Keratinocyte (primary cell): ENCODE data around the gene XRN2. TPM values are rescaled to one million over a fixed set of nuclear protein-coding genes. Genes with fewer than 3 reads are reported as not detected.

ENCODE experiments used
- DNase-seq: peaks from one replicate; pipeline ENCODE4 v3.0.0-alpha.2; 2011; ENCODE audit warnings: low read depth, missing footprints, low spot score
- FAIRE-seq: peaks from 2 replicates; lab custom pipeline; 2011; peaks lifted over from hg19 to GRCh38; lab: Jason Lieb, UNC
- H2AFZ ChIP-seq: 2 replicates; pipeline ENCODE4 v1.6.0; 2012; ENCODE audit warnings: low read length, control low read depth, inconsistent platforms; ENCODE audit not compliant: control insufficient read depth
- H3K27ac ChIP-seq: 2 replicates; pipeline ENCODE4 v1.5.1; 2011; ENCODE audit warnings: low read length; ENCODE audit not compliant: control insufficient read depth, insufficient read depth
- H3K27me3 ChIP-seq: 3 replicates; pipeline ENCODE4 v1.6.0; 2011; ENCODE audit warnings: low read length; ENCODE audit not compliant: control insufficient read depth, insufficient read depth; ENCODE audit errors: extremely low read depth
- H3K36me3 ChIP-seq, 2 experiments: 2 replicates in 1 of 2; 3 replicates in 1 of 2; pipeline ENCODE4 v1.5.1; 2011; ENCODE audit warnings: low read length in 2 of 2, mild to moderate bottlenecking in 1 of 2; ENCODE audit not compliant: control insufficient read depth in 2 of 2, insufficient read depth in 2 of 2; ENCODE audit errors: extremely low read depth in 1 of 2
- H3K4me1 ChIP-seq: 3 replicates; pipeline ENCODE4 v1.5.1; 2011; ENCODE audit warnings: low read length; ENCODE audit not compliant: control insufficient read depth, insufficient read depth; ENCODE audit errors: extremely low read depth
- H3K4me2 ChIP-seq: 3 replicates; pipeline ENCODE4 v1.6.0; 2011; ENCODE audit warnings: low read depth, low read length; ENCODE audit not compliant: control insufficient read depth, insufficient read depth; ENCODE audit errors: extremely low read depth
- H3K4me3 ChIP-seq, 3 experiments: fragments of 200-600 bp in 1 of 3; sonication (generic) in 1 of 3; 2 replicates in 2 of 3; 3 replicates in 1 of 3; pipeline ENCODE4 v1.5.1; 2011 to 2016; ENCODE audit warnings: low read length in 3 of 3, mild to moderate bottlenecking in 3 of 3, control low read depth in 2 of 3, inconsistent platforms in 1 of 3, low read depth in 1 of 3, mixed read lengths in 1 of 3, mixed run types in 1 of 3, moderate library complexity in 1 of 3; ENCODE audit not compliant: control insufficient read depth in 2 of 3, insufficient read depth in 2 of 3; ENCODE audit errors: extremely low read depth in 1 of 3
- H3K79me2 ChIP-seq: 2 replicates; pipeline ENCODE4 v1.6.0; 2012; ENCODE audit warnings: low read length; ENCODE audit not compliant: control insufficient read depth, insufficient read depth
- H3K9ac ChIP-seq: 3 replicates; pipeline ENCODE4 v1.6.0; 2011; ENCODE audit warnings: low read length; ENCODE audit not compliant: control insufficient read depth, insufficient read depth; ENCODE audit errors: extremely low read depth
- H3K9me1 ChIP-seq: 3 replicates; pipeline ENCODE4 v1.6.0; 2011; ENCODE audit warnings: low read length; ENCODE audit not compliant: control insufficient read depth, insufficient read depth; ENCODE audit errors: extremely low read depth
- H3K9me3 ChIP-seq: 2 replicates; pipeline ENCODE4 v1.5.1; 2012; ENCODE audit warnings: low read depth, low read length; ENCODE audit not compliant: control insufficient read depth
- H4K20me1 ChIP-seq: 3 replicates; pipeline ENCODE4 v1.6.0; 2011; ENCODE audit warnings: low read length; ENCODE audit not compliant: control insufficient read depth, insufficient read depth; ENCODE audit errors: extremely low read depth
- CTCF ChIP-seq, 3 experiments: IDR thresholded peaks in 1 of 3; conservative IDR thresholded peaks in 1 of 3; optimal IDR thresholded peaks in 1 of 3; 2 replicates in 2 of 3; 3 replicates in 1 of 3; pipeline versions ENCODE3 to v1.5.1; 2011; ENCODE audit warnings: low read length in 3 of 3, mild to moderate bottlenecking in 3 of 3, moderate library complexity in 2 of 3, control low read depth in 1 of 3, inconsistent platforms in 1 of 3; ENCODE audit not compliant: insufficient read depth in 2 of 3; ENCODE audit errors: extremely low read depth in 1 of 3
- EZH2 ChIP-seq: IDR thresholded peaks from one replicate; pipeline ENCODE4 v1.6.1; 2012; ENCODE audit warnings: inconsistent platforms, mild to moderate bottlenecking, low read length, moderate library complexity
- dilution Hi-C: fragments of 300-500 bp; cut with MboI; formaldehyde crosslinking; loops from one replicate; pipeline ENCODE4 v1.7.0; 2020; ENCODE audit warnings: low sequenced_read_pairs; ENCODE audit not compliant: extremely low pct_ligation_motif_present
- polyA plus RNA-seq, 5 experiments: library from polyadenylated mRNA; depleted of rRNA in 3 of 5; stranded (reverse) in 3 of 5; stranded (forward) in 1 of 5; unstranded in 1 of 5; fragments of >200 nt; gene quantifications; 1 replicate in 1 of 5; 2 replicates in 3 of 5; 3 replicates in 1 of 5; pipeline versions ENCODE4 v1.2.1 to v1.2.3, GENCODE V29; 2011 to 2012; ENCODE audit warnings: missing spikeins in 2 of 5, low read depth in 1 of 5, low replicate concordance in 1 of 5

The XRN2 gene
- polyA plus RNA-seq, 1 donor (not counting 4 experiments of a cell fraction or from before 2014, with no cell fraction given) = 85.8 TPM

DNA sequence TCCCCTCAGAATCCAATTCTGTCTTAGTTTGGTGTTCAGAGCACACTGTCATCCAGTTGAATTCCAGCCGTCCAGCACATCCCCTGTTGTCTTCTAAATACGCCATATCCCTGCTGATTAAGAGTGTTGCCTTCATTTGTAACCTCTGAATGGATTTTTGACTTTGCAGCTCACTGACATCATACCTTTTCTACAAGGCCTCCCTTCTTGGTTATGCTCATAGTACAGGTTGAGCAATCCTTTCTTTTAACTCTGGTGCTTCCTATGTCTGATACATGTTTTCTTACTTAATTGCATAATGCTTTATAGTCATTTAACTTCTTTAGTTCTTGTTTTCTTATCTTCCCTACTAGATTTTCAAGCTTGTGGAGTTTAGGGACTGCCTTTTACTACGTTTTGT lies 36.4 kb downstream of the XRN2 start:
- Histone ChIP-seq H3K27me3 (no peaks in the 10 kb centered on the region), H3K27ac (no peak overlapping the region), H2AFZ (no peak overlapping the region), H3K4me3 (no peak overlapping the region), H3K9me3 (no peaks in the 10 kb centered on the region), H3K9me1 (no peaks in the 10 kb centered on the region), H3K4me1 (no peaks in the 10 kb centered on the region), H4K20me1 (no peaks in the 10 kb centered on the region), H3K79me2 (no peaks in the 10 kb centered on the region), H3K4me2 (no peak overlapping the region), H3K9ac (no peak overlapping the region), H3K36me3 (peaks cover 14 to 33% of the 10 kb centered on the region in 2 experiments)
- dilution Hi-C loops = no loop called here
- DNase-seq (no peak), FAIRE-seq (no peak)
- no peak for TF ChIP-seq EZH2
- no peak for TF ChIP-seq CTCF (optimal IDR thresholded peaks at IDR 0.05 in 1 of 3, IDR thresholded peaks at IDR 0.05 in 1 of 3, conservative IDR thresholded peaks at IDR 0.05 in 1 of 3; ENCODE audit: extremely low read depth in 1 of 3, insufficient read depth in 2 of 3, low read length in 3 of 3)

GRCh38 chr20:21340991-21341697 lies 38.0 kb downstream of the XRN2 start:
- no peak overlapping the region for H3K4me3 ChIP-seq

More at GRCh38 chr20:21340991-21341697, 38.0 kb downstream of the XRN2 start:
- H3K27ac ChIP-seq = no peak overlapping the region
- H2AFZ ChIP-seq = no peak overlapping the region
- DNase-seq (no peak), FAIRE-seq (no peak)
- H3K27me3 ChIP-seq = no peaks in the 10 kb centered on the region
- no peak overlapping the region for H3K4me2 ChIP-seq
- no peaks in the 10 kb centered on the region for H4K20me1 ChIP-seq
- H3K9me3 ChIP-seq = no peaks in the 10 kb centered on the region
- no peaks in the 10 kb centered on the region for H3K9me1 ChIP-seq
- no peaks in the 10 kb centered on the region for H3K79me2 ChIP-seq
- no peaks in the 10 kb centered on the region for H3K4me1 ChIP-seq
- no peak overlapping the region for H3K9ac ChIP-seq
- H3K36me3 ChIP-seq = peaks cover 14 to 34% of the 10 kb centered on the region in 2 experiments
- dilution Hi-C loops = no loop called here
- TF ChIP-seq CTCF (optimal IDR thresholded peaks at IDR 0.05 in 1 of 3, IDR thresholded peaks at IDR 0.05 in 1 of 3, conservative IDR thresholded peaks at IDR 0.05 in 1 of 3; ENCODE audit: extremely low read depth in 1 of 3, insufficient read depth in 2 of 3, low read length in 3 of 3) = no peak
- TF ChIP-seq EZH2 = no peak
